Measurements from ENCODE around the gene ADCY9.
"Not testable (repeated sequence)": the region's sequence is repeated elsewhere in the genome, so short reads cannot be mapped to it uniquely, and the experiment has no call there.

ADCY9 gene

DNA sequence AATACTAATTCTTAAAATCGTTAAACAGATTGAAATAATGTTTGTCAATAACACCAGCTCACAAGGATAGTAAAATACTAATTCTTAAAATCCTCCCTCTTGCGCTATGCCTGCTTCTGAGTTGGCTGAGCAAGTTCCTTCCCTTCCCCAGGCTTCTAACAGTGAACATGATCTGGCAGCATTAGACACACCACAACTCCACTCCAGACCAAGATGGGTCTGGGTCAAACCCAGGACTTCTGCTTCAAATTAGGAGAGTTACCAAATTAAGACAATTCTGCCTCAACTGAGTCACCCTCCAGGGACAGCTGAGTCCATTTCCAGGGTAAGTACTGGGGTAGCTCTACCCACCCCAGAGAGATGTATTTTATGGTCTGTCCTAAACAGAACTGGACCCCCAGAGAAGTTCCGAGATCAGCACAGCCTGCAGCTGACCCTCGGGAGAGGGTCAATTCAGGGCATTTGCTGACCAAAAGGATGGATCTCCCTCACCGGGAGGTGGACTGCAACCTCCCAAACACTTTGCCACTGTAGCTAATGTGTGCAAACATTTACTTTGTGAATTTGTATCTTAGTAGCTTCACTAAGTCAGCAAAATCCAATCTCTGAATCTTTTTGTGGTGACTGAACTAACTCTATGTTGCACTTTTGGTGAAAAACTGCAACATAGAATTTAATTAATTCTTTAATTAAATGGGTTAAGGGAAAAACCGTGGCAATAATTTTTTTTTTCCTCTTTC is 48.8 kb downstream of the ADCY9 start:
- DNase-seq (ENCODE audit: low spot score), result no peak

DNA sequence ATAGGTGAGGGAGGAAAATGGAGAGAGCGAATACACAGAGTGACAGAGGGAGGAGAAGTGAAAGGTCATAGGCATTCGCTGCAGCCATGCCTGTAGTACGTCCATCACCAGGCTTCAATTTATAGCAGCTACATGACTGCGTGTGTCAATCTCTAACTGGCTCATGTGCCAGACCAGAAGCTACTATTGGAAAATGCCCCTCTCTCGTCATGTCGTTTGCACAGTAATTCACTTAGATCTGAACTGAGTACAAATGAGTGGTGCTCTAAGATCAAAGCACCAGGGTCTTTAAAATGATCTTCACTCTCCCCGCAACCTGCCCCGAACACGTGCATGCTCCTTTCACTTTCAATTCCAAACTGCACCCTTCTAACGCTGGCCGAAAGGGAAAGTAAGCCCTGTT is 51.3 kb downstream of the ADCY9 start:
- no peak for DNase-seq (ENCODE audit: low spot score)

DNA sequence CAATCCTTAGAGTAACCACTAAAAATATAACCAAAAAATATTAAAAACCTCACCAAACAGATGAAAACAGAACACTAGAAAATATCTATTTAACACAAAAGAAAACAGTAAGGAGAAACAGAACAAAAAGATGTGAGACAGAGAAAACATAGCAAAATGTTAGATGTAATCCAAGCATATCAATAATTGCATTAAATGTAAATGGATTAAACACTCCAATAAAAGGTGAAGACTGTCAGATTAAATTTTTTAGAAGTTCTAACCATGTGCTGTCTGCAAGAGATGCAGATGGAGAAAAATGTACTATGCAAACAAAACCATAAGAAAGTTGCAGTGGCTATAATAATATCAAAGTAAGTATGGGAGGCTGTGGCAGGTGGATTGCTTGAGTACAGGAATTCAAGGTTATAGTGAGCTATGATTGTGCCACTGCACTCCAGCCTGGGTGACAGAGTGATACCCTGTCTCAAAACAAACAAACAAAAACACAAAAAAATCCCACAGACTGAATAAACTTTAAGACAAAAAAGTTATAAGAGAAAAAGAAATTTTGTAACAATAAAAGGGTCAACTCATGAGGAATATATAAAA is 53.9 kb downstream of the ADCY9 start:
- no peak for DNase-seq (ENCODE audit: low spot score)

DNA sequence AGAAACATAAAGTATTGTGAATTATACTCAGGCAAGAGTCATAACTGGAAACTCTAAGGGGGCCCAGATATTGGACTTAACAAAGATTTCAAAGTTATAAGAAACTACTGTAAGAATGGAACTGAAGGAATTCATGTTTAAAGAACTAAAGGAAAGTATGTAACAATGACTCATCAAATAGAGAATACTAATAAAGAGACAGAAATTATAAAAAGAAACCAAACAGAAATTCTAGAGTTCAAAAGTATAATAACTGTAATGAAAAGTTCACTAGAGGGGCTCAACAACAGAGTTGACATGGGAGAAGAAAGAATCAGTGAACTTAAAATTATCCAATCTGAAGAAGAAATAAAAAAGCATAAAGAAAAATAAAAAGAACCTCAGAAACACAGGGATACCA is 55.4 kb downstream of the ADCY9 start:
- DNase-seq (ENCODE audit: low spot score), result no peak

DNA sequence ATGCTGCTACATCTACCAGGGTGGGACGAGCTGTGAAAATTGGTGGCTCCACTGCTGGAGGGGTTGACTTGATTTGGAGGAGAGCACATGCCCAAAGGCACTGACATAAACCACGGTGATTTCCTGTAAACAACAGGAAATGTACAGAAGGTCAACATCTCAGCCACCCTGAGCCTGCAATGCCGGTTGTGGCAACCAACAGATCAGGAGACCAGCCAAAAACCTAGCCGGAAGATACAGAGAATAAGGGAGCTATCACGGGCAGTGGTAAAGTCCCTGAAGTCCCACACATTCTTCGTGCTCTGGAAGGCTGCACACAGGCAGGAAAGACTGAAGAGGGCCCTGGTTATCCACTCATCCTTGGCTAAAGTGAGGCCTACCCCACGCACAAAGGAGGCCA is 56.2 kb downstream of the ADCY9 start:
- DNase-seq (ENCODE audit: low spot score), result no peak

DNA sequence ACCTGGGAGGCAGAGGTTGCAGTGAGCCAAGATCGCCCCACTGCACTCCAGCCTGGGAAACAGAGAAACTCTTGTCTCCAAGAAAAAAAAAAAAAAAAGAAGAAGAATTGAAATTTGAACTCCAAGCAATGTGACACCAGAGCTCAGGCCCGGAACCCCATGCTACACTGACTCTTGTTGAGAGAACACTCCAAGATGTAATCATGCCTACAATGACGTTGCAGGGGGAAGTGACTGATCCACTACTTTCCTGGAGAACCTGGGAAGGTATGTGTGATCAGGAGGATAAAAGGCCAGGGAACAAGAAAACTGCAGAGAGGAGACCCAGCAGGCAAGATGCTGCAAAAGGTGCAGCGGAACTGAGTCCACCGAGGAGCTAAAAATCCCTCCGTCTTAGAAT is 57.9 kb downstream of the ADCY9 start:
- no peak for DNase-seq (ENCODE audit: low spot score)

DNA sequence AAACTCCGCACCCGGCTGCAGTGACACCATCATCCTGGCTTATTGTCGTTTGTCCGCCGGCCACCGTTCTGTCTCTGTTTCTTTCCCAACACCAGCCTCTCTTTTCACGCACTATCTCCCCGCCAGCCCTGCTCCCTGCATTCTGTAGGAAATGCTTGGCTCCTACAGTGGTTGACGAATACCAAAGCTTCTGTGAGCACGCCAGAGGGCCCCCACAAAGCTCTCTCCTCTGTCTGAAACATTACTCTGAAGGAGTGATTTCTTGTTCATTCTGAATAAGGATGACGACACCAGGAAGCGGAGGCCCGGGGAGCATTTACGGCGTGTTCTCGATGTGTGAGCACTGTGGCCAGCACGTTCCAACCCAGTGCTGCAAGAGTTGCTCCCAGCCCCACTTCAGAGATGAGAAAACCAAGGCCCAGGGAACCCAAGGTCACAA is 58.8 kb downstream of the ADCY9 start:
- no peak for DNase-seq (ENCODE audit: low spot score)

DNA sequence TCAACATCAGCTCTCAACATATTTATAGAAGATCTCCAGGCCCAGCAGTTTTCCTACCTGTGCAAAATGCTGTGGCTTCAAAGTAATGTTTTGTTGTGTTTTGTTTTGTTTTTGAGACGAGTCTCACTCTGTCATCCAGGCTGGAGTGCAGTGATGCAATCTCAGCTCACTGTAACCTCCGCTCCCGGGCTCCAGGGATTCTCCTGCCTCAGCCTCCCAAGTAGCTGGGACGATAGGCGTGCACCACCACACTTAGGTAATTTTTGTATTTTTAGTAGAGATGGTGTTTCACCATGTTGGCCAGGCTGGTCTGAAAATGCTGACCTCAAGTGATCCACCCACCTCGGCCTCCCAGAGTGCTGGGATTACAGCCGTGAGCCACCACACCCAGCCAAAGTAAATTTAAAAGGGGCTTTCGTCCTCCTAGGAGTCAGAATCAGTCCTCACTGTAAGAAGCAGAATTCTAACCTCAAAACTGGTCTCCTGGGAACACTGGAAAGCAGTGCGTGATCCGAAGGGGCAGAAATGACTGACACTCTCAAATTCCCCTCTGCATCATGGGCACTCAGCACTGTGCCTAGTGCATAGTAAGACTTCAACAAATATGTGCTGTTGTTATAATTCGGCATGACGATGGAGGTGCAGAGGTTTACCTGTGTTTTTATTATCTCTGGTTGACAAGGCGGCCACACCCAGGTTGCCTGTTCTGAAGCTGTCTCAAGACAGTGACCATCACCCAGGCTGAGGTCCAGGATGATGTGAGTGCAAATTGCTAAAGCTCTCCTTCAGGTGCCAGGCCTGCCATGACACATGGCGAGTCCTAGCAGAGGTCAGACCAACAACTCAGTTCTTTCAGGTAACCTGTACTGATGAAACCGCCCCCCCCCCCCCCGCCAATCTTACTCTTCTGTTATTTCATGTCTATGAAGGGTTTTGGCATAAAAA is 59.8 kb downstream of the ADCY9 start:
- DNase-seq (ENCODE audit: low spot score), result no peak

DNA sequence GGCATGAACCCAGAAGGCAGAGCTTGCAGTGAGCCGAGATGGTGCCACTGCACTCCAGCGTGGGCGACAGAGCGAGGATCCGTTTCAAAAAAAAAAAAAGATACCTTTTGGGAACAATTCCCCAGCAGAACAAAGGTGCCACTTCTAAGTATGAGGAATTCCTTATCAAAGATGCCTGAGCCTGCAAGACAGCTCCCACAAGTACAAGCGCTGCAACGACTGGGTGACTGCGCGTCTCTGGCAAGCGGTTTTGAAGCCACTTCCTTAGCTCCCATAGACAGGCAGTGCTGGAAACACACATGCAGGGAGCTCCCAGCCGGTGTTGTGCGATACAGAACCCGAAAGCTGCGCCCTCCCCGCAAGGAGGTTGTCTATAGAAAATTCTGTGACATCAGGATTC is 60.5 kb downstream of the ADCY9 start:
- no peak for DNase-seq (ENCODE audit: low spot score)

DNA sequence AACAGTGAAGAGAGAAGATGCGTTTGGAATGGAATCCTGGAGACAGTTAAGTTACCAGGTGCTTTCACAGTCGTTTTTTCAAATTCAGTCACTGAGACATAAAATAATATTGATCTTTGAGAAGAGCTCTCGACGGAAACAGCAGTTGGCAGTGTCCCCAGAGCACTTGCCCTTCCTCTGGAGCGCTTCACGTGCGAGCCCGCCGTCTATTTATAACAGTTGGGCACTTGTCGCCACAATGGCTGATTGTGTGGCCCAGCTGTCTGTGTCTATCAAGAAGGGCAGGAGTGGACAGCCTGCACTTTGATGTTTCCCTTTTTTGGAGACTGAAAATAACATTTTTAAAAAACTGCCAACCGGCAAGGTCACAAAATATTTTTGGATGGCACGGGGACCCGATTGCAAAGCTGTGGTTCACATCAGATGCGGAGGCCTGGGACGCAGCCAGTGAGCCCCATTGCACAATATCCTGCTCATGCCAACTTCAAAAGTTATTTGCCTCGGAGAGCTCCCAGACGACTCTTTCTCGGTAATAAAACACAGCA is 62.9 kb downstream of the ADCY9 start:
- DNase-seq (ENCODE audit: low spot score), result peak; percentile 87

DNA sequence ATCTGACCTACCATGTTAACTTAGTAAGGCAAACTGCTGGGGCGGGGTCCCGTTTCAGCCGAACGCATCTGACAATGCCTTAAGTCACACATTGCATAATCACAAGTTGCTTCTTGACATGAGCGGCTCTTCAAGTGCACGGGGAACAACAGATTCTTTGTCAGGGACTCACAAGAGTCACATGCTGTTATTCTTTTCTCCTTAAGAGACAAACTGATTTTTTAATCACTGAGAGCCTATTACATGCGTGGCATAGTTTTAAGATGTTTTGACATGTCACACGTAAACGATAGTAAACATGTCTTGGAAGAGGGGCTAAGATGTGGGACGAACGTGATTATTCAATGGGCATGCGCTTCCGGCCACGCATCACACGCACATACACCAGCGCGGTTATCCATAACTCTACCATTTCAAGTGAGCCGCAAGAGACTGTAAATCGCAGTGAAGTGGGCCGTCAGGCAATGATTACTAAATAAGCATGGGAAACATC is 63.4 kb downstream of the ADCY9 start:
- peak; percentile 35 for DNase-seq (ENCODE audit: low spot score)

DNA sequence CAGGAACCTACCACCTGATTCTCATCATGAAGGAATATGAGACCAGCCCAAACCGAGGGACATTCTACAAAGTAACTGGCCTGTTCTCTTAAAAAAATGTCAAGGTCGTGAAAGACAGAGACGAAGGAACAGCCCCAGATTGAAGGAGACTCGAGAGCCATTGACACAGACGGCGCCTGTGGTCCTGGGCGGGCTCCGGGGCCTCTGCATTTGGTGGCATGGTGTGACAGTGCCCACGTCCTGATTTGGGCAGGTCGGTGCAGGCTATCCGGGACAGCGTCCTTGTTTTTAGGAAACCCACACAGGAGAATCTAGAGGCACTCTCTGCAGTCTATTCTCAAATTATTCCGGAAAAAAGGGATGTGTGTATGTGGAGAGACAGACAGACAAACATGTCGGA is 64.1 kb downstream of the ADCY9 start:
- DNase-seq (ENCODE audit: low spot score), result no peak

DNA sequence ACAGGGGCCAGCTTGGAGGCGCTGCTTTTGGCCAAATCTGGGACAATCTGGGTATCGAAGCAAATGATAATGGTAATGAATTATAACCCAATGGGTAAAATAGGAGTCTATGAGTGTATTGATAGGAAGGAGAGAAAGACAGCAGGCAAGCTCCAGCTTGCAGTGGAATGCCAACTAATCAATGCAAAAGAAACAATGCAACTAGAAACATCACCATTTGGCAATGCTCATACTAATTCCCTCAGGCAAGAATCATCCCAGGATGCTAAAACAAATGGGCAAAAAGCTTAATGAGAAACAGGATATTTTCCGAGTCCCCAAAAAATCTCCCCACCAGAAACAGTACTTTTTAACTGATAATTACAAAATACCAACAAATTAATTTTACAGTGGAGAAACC is 64.7 kb downstream of the ADCY9 start:
- DNase-seq (ENCODE audit: low spot score), result peak; percentile 12

DNA sequence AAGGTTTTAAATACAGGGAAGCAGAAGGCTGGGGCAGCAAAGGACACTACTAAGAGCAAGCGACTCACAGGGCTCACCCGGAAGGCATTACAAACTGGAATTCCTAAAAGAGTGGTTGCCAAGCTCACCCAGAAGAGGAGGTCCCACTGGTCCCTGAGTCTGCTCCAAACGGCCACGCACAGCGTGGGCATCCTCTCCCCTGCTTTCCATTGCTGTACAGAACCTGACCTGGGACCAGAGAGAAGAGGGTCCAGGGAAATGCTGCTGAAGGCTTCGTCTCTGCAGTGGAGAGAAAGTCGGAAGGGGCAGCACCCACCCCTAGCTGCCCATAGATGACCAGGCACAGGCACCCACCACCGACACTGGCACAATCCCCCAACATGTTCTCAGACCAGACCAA is 67.2 kb downstream of the ADCY9 start:
- no peak for DNase-seq (ENCODE audit: low spot score)

DNA sequence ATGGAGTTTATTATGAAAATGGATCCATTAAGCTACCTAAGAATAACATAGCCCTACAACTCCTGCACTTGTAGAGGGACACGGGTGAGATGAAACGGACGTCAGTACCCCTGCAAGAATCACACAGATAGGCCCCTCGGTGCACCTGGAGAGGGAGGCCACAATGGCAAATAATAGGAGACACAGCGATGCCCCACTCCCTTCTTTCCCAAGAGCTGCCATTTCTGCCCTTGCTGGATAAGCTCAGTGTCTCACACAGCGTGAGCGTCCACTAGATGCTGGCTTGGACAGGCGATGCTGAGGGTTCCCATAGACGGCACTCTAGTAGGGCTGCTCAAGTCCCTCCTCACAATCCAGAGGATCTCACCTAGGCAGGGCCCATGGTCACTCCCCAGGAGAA is 67.8 kb downstream of the ADCY9 start:
- DNase-seq (ENCODE audit: low spot score), result no peak

DNA sequence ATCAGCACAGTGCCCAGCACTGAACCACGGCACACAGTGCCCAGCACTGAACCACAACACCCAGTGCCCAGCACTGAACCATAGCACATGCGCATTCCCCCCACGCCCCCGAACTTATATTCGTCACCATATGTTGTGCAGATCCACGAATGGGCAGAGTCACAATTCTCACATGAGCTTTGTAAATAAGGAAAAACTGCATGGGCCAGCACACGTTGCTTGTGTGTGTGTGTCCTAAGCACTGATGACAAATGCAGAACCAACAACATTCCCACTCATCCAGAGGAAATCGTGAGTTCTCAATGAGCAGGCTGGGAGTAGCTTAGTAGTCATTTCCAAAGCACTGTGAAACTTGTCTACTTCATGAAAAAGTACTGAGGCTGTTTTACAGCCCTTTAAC is 70.0 kb downstream of the ADCY9 start:
- no peak for DNase-seq (ENCODE audit: low spot score)

DNA sequence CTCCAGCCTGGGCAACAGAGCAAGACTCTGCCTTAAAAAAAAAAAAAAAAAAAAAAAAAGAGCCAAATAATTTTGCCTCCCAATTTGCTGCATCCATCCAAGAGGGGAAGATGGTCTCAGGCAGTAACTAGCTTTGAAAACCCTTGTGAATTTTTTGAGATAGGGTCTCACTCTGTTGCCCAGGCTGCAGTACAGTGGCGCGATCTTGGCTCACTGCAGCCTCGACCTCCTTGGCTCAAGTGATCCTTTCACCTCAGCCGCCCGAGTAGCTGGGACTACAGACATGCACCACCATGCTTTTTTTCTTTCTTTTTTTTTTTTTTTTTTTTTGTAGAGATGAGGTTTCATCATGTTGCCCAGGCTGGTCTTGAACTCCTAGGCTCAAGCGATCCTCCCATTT is 70.7 kb downstream of the ADCY9 start:
- DNase-seq (ENCODE audit: low spot score), result not testable (repeated sequence)

DNA sequence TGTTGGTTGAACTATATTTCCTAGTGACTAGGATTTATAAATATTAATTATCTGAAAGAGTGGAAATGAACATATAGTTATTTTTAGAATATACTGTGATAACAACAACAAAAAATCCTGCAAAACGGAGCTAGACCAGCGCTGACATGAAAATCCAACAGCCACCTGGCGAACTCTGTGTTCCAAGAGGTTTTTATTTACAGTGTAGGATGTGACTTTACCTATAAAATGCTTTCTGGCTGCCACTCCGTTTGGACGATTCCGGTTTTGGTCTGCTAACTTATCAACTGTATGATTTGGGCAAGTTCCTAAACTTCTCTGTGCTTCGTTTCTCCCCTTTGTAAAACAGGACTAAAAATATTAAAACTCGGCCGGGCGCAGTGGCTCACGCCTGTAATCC is 73.7 kb downstream of the ADCY9 start:
- no peak for DNase-seq (ENCODE audit: low spot score)

DNA sequence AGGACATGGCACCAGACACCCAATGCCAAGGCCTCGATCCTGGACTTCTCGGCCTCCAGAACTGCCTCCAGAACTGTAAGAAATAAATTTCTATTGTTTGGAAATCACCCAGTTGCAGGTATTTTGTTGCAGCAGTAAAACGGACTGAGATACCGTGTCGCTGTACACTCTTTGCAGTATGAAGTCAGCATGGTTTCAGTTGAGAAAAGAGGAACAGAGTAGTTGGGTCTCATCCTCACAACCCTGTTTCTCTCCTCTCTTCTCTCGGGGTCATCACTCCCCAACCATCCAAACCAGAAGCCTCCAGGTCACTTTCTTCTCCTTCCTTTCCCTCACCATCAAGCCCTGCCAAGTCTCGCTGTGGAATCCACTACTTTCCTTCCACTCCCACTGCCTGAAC is 77.8 kb downstream of the ADCY9 start:
- DNase-seq (ENCODE audit: low spot score), result no peak

DNA sequence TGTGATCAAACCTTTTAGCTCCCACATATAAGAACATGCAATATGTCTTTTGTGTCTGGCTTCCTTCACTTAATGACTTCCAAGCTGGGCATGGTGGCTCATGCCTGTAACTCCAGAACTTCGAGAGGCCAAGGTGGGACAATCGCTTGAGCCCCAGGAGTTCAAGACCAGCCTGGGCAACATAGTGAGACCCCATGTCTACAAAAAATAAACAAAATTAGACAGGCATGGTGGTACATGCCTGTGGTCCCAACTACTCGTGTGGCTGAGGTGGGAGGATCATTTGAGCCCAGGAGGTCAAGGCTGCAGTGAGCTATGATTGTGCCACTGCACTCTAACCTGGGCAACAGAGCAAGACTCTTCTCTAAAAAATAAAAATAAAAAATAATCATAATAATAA is 79.3 kb downstream of the ADCY9 start:
- not testable (repeated sequence) for DNase-seq (ENCODE audit: low spot score)

DNA sequence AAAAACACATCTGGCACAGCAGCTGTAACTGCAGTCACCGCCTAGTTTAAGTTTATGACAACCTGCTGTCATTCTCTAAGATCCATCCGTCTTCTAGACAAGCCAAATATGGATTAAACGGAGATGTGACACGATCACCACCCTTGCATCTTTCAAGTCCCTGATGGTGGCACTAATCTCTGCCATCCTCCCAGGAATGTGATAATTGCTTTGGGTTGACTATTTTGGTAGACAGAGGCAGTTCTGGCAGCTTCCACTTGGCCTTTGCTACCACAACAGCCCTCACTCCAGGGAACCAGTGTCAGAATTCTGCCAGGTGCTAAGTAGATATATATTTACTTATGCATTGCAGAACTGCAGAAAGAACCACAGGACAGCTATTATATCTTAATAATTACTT is 81.3 kb downstream of the ADCY9 start:
- DNase-seq (ENCODE audit: low spot score), result no peak

DNA sequence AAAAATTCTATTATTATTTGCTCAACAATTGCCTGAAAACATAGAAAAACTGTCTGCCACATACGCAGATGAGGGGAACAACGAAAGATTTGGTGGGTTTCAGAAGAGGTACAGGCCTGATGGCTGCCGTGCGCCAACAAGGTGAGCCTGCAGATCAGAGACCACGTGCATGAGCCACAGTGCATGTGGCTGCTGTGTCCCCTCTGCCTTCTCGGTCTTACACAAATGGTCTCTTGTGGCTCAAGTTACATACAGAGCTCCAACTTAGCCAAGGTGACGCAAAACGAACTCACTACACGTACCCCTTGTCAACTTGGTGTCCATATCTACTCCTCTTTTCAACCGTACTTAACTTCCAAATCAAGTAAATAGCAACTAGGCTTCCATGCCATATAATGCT is 82.3 kb downstream of the ADCY9 start:
- no peak for DNase-seq (ENCODE audit: low spot score)

Data from Ammon's horn (tissue), 1 donor.